ENCODE results near the gene TAS2R16.

- no peak for TF ChIP-seq ZC3H10 (CRISPR knock-in tag; IDR thresholded peaks at IDR 0.05)
- no peak for TF ChIP-seq TSHZ2 (CRISPR knock-in tag; IDR thresholded peaks at IDR 0.05)
- no peak for TF ChIP-seq PATZ1 (CRISPR knock-in tag; IDR thresholded peaks at IDR 0.05; ENCODE audit: borderline replicate concordance)
- no peak for TF ChIP-seq ZFP30 (CRISPR knock-in tag; IDR thresholded peaks at IDR 0.05)
- TF ChIP-seq ZNF70 (CRISPR knock-in tag; IDR thresholded peaks at IDR 0.05), result no peak
- no peak for TF ChIP-seq ISL1 (CRISPR knock-in tag; IDR thresholded peaks at IDR 0.05)
- TF ChIP-seq TCF4 (CRISPR knock-in tag; IDR thresholded peaks at IDR 0.05; ENCODE audit: borderline replicate concordance), result no peak
- TF ChIP-seq ARNTL (CRISPR knock-in tag; IDR thresholded peaks at IDR 0.05; ENCODE audit: borderline replicate concordance, low read depth), result no peak
- TF ChIP-seq BACH2 (CRISPR knock-in tag; IDR thresholded peaks at IDR 0.05; ENCODE audit: borderline replicate concordance), result no peak
- no peak for TF ChIP-seq CSDC2 (CRISPR knock-in tag; IDR thresholded peaks at IDR 0.05)
- TF ChIP-seq RARB (CRISPR knock-in tag; IDR thresholded peaks at IDR 0.05), result no peak
Measured at GRCh38 chr7:123022576-123022975, 27.1 kb upstream of the TAS2R16 start.
